HG02840 (cell line): ENCODE results near the gene NLRC5.

Source experiments
- ATAC-seq: cut with Tn5 transposase; IDR thresholded peaks from one replicate; pipeline ENCODE4 v1.9.1; 2021; ENCODE audit warnings: mild to moderate bottlenecking, moderate library complexity, moderate number of reproducible peaks; ENCODE audit not compliant: unreplicated experiment, low FRiP score

NLRC5 gene

GRCh38 chr16:57113042-57113453, 123.7 kb downstream of the NLRC5 start:
- no peak for ATAC-seq

GRCh38 chr16:57113664-57114063, 124.3 kb downstream of the NLRC5 start:
- no peak for ATAC-seq

GRCh38 chr16:57115168-57115513, 125.8 kb downstream of the NLRC5 start:
- no peak for ATAC-seq

- ATAC-seq: no peak
Measured at GRCh38 chr16:57115514-57116182, 126.3 kb downstream of the NLRC5 start.

- no peak for ATAC-seq
Measured at GRCh38 chr16:57118461-57119084, 129.2 kb downstream of the NLRC5 start.

DNA sequence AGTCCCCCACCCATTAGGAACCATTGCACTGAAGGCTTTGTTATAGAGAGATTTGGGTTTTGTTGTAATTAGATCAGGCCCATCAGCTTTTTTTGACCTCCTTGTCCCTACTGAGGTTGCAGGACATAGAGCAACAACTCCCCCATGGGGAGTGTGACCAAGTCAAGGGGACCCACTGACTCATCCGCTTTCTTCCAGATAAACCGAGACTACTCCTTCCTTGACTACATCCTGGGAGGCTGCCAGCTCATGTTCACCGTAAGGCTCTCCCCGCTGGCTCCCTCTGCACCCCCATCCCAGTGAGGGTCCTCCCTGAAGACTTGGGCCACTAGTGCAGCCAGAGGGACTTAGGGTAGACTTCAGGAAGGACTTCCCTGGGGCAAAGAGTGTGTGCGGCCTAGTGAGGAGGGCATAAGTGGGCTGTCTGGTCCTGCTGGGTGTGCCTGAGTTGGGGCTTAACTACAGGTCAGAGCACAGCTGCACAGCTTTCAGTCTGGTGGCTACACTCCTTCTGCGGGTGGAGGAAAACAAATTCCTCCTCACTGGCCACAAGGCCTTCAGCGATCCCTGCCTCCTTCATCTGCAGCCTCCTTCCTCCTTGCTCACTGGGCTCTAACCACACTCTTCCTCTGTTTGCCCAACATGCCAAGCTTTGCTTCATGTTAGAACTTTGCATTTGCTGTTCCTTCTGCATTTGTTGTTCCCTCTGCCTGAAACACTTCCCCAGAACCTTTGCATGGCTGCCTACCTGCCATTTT, 134.0 kb downstream of the NLRC5 start:
- no peak for ATAC-seq

GRCh38 chr16:57123974-57124674, 134.8 kb downstream of the NLRC5 start:
- no peak for ATAC-seq

DNA sequence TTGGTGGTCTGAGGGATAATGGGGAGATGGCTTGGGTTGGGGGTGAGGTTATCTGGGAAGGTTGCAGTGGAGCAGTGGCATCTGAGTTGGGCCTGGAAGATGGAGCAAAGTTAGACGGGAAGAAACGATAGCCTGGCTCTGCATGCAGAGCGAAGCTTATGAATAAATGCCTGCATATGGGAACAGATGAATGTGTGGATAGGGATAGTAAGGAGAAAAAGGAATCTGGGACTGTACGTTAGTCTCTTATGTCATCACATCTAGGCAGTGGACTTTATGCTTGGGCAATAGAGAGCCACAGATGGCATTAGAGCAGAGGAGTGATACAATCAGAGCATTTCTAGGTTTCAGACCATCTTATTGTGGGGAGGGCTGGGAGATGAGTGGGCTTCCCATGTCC, 136.0 kb downstream of the NLRC5 start:
- no peak for ATAC-seq

GRCh38 chr16:57125969-57126368, 136.6 kb downstream of the NLRC5 start:
- no peak for ATAC-seq

DNA sequence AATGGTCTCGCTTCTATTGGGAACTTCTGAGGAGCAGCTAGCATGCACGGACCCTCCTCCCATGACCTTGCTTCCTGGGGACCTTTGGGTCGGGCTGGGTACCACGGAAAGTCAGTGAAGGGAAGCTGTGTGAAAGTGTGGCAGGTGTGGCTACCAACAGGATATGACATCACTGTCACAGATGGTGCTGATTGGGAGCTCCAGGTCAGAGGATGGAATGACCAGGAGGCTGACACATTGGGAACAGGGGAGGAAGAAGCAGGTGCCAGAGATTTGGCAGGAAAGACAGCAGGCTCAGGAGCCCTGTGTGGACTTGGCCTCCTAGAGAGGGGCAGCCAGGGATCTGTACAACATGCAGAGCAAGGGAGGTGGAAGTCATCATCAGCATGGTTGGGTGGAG, 137.1 kb downstream of the NLRC5 start:
- no peak for ATAC-seq

GRCh38 chr16:57127037-57127763, 137.8 kb downstream of the NLRC5 start:
- no peak for ATAC-seq

- ATAC-seq: no peak
Measured at GRCh38 chr16:57127836-57128235, 138.5 kb downstream of the NLRC5 start.

DNA sequence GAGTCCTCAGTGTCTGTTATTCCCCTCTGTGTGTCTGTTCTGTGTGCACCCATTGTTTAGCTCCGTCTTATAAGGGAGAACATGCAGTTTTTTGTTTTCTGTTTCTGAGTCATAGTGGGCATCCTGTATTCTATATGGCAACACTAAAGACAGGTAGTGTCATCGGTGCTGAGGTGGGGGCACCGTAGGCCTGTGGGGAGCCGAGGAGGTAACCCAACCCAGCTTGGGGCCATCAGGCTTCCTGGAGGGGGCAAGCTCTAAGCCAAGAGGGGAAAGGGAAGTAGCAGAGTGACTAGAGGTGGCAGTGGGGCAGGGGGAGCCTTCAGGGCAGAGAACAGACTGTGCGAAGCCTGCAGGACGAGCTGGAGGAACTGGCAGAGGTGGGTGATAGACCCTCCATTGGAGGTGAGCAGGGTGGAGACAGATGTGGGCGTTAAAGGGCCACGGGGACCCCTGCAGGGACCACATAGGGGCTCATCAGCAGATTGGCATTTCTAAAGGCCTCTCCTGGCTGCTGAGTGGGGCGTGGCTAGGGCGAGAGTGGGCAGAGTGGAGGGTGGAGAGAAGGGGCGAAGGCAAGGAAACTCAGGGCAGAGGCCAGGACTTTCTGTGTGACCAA, 139.5 kb downstream of the NLRC5 start:
- no peak for ATAC-seq

DNA sequence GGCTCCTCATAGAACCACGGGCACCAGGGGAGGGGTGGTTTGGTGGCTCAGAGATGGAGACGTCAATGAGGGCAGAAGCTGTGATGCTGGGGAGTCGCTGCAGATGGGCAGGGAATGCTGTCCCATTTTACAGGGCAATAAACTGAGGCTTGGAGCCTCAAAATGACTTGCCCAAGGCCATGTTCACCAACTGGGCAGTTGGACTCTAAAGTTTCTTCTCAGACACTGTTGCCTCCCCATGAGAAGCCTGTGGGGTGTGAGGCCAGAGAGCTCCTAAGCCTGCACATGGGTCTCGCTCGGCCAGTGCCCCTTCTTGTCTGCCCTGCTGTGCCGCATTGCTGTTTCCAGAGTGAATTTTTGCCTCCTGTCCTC, 141.6 kb downstream of the NLRC5 start:
- ATAC-seq: no peak

- ATAC-seq: no peak
Measured at GRCh38 chr16:57131351-57131970, 142.1 kb downstream of the NLRC5 start.

DNA sequence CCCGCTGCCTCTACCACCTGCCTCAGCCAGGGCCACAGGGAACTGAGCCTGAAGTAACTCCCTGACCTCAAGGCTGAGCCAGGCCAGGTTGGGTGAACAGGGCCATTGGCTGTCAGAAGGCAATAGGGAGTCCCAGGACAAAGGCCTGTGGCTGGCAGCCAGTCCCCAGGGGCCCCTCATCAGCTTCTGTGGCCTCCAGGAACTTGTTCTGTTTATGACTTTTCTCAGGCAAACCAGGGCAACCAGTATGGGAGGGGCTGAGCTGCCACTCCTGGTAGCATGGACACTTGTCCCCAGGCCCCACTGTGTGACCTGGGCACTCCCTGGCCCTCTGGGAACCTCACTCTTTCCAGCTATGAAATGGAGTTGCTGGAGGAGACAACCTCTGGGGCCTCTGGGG, 143.1 kb downstream of the NLRC5 start:
- no peak for ATAC-seq

DNA sequence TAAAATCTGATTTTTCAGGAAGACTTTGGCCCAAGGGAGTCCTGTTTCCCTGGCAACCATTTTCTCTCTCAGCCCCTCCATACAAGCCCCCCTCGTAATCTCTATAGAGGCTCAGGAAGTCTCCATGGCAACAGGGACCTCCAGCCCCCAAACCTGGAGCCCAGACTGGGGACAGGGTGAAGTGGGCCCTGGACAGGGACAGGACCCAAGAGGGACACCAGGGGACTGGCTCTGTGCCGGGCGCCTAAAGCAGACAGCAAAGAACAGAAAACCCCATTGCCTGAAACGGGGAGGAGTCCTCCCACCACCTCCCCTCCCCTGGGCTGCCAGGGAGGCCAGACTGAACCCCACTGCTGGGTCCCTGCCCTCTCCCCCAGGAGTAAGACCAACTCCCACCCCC, 143.7 kb downstream of the NLRC5 start:
- no peak for ATAC-seq
